HEK293 (cell line): ENCODE data around the gene STX2.

Experiments
- CTCF ChIA-PET: fragments of 350-600 bp; formaldehyde crosslinking; extraction: SDS; loops from one replicate; lab custom pipeline; 2021; ENCODE audit warnings: antibody characterized with exemption; lab: Yijun Ruan, JAX
- POLR2A ChIA-PET: fragments of 300-600 bp; formaldehyde crosslinking; extraction: SDS; loops from one replicate; lab custom pipeline; 2020; ENCODE audit warnings: antibody characterized with exemption, inconsistent platforms; lab: Yijun Ruan, JAX
- H3K27ac ChIP-seq: fragments of 200-500 bp; sonication (Bioruptor generic); 2 replicates; pipeline ENCODE4 v1.5.1; 2014; ENCODE audit warnings: low read depth, low read length, control low read depth, inconsistent platforms; ENCODE audit errors: extremely low read depth
- H3K36me3 ChIP-seq, 2 experiments: fragments of 200-500 bp in 1 of 2; sonication (Bioruptor generic) in 1 of 2; 1 replicate in 1 of 2; 2 replicates in 1 of 2; pipeline ENCODE4 v1.5.1; 2014 to 2017; ENCODE audit warnings: inconsistent platforms in 2 of 2, low read length in 2 of 2; ENCODE audit not compliant: control insufficient read depth in 2 of 2, insufficient read depth in 1 of 2
- H3K4me1 ChIP-seq: fragments of 200-500 bp; sonication (Bioruptor generic); 2 replicates; pipeline ENCODE4 v1.5.1; 2014; ENCODE audit warnings: mild to moderate bottlenecking, low read length, inconsistent platforms; ENCODE audit not compliant: control insufficient read depth, insufficient read depth
- H3K4me3 ChIP-seq: 2 replicates; pipeline ENCODE4 v1.5.1; 2011; ENCODE audit warnings: low read depth, mild to moderate bottlenecking, control low read depth, low read length, moderate library complexity
- H3K9me3 ChIP-seq: fragments of 200-500 bp; sonication (Bioruptor generic); 2 replicates; pipeline ENCODE4 v1.5.1; 2014; ENCODE audit warnings: low read depth, low read length, inconsistent platforms; ENCODE audit not compliant: control insufficient read depth, insufficient read depth
- EGR2 ChIP-seq: fragments of 450-650 bp; formaldehyde crosslinking; IDR thresholded peaks from 2 replicates; pipeline ENCODE4 v1.5.1; 2016; ENCODE audit warnings: low read depth, missing biosample characterization, missing genetic modification characterization
- SALL2 ChIP-seq: fragments of 450-650 bp; formaldehyde crosslinking; IDR thresholded peaks from 2 replicates; pipeline ENCODE4 v1.5.0; 2017; ENCODE audit warnings: missing biosample characterization, mild to moderate bottlenecking, missing genetic modification characterization, borderline replicate concordance
- ZBTB8A ChIP-seq: fragments of 450-650 bp; formaldehyde crosslinking; IDR thresholded peaks from 2 replicates; pipeline ENCODE4 v1.5.1; 2016; ENCODE audit warnings: missing biosample characterization, missing genetic modification characterization
- ZFHX2 ChIP-seq: fragments of 450-650 bp; formaldehyde crosslinking; conservative IDR thresholded peaks from 2 replicates; pipeline ENCODE4 v1.5.1; 2016; ENCODE audit warnings: missing biosample characterization, missing genetic modification characterization
- ZIC2 ChIP-seq: fragments of 450-650 bp; formaldehyde crosslinking; IDR thresholded peaks from 2 replicates; pipeline ENCODE4 v1.5.1; 2016; ENCODE audit warnings: missing biosample characterization, missing genetic modification characterization
- ZNF2 ChIP-seq: fragments of 450-650 bp; formaldehyde crosslinking; IDR thresholded peaks from 2 replicates; pipeline ENCODE4 v1.5.1; 2016; ENCODE audit warnings: missing biosample characterization, missing genetic modification characterization
- ZNF37A ChIP-seq: fragments of 450-650 bp; IDR thresholded peaks from 2 replicates; pipeline ENCODE4 v1.5.1; 2018; ENCODE audit warnings: missing biosample characterization, missing genetic modification characterization
- ZNF426 ChIP-seq: fragments of 450-650 bp; formaldehyde crosslinking; IDR thresholded peaks from 2 replicates; pipeline ENCODE4 v1.5.1; 2017; ENCODE audit warnings: missing biosample characterization, missing genetic modification characterization, mild to moderate bottlenecking, inconsistent platforms, moderate library complexity
- ZNF449 ChIP-seq: fragments of 450-650 bp; formaldehyde crosslinking; IDR thresholded peaks from 2 replicates; pipeline ENCODE4 v1.5.1; 2017; ENCODE audit warnings: missing biosample characterization, mild to moderate bottlenecking, missing genetic modification characterization, moderate library complexity
- ZNF549 ChIP-seq: fragments of 450-650 bp; IDR thresholded peaks from 2 replicates; pipeline ENCODE4 v1.5.1; 2018; ENCODE audit warnings: missing biosample characterization, missing genetic modification characterization, mild to moderate bottlenecking, inconsistent platforms, moderate library complexity
- ZNF785 ChIP-seq: fragments of 450-650 bp; formaldehyde crosslinking; IDR thresholded peaks from 2 replicates; pipeline ENCODE4 v1.5.1; 2016; ENCODE audit warnings: missing biosample characterization, missing genetic modification characterization

The STX2 gene

DNA sequence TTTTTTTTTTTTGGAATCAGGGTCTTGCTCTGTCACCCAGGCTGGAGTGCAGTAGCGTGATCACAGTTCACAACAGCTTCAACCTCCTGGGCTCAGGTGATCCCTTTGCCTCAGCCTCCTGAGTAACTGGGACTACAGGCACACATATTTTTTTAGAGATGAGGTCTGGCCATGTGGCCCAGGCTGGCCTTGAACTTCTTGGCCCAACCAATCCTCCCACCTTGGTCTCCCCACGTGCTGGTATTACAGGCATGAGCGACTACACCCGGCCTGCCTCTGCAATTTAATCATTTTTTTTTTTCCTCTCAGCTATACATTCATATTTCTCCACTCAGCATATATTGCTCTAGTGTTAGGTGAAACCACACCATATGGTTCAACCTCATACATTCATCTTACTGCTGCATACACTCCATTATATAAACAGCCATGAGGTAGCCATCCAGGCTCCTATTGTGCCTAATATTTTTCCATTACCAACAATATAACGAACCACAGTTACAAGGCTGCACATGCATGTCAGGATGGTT, 7.1 kb downstream of the STX2 start:
- POLR2A ChIA-PET: no interaction called here

GRCh38 chr12:130831246-130831645, 7.8 kb downstream of the STX2 start:
- Histone ChIP-seq H3K27ac (no peak overlapping the region), H3K9me3 (no peaks in the 10 kb centered on the region), H3K4me3 (no peak overlapping the region), H3K36me3 (no peaks in the 10 kb centered on the region), H3K4me1 (no peaks in the 10 kb centered on the region)
- ChIA-PET CTCF (interaction anchor here (1.1 to 1.4 kb wide), 2 partner anchors 8 to 11 kb away, joined by 4 to 9 read pairs; no protein-coding TSS in a partner anchor), POLR2A (no interaction called here)
- TF ChIP-seq SALL2 (tag by site-specific recombination) (no peak), ZNF549 (no peak), ZNF2 (tag by site-specific recombination) (no peak), ZNF785 (no peak), ZNF449 (tag by site-specific recombination) (no peak)

More for the DNA sequence above, 7.1 kb downstream of the STX2 start:
- Histone ChIP-seq H3K4me3 (no peak overlapping the region), H3K36me3 (no peaks in the 10 kb centered on the region; a peak in 1 of 3 replicates), H3K27ac (no peak overlapping the region), H3K9me3 (no peaks in the 10 kb centered on the region), H3K4me1 (no peaks in the 10 kb centered on the region)
- CTCF ChIA-PET: interaction anchor here (0.7 to 1.4 kb wide), 3 partner anchors 9 to 15 kb away, joined by 3 to 9 read pairs (median 4); no protein-coding TSS in a partner anchor
- TF ChIP-seq EGR2 (tag by site-specific recombination) (0 out of 2 replicates have a peak, but pooled peaks have one; percentile 6), ZNF426 (tag by site-specific recombination) (no peak)

GRCh38 chr12:130830246-130830551, 8.9 kb downstream of the STX2 start:
- Histone ChIP-seq H3K4me1 (no peaks in the 10 kb centered on the region), H3K36me3 (peaks cover 0 to 4% of the 10 kb centered on the region in 2 experiments; a peak in 1 of 3 replicates), H3K4me3 (no peak overlapping the region), H3K9me3 (no peaks in the 10 kb centered on the region), H3K27ac (no peak overlapping the region)
- CTCF ChIA-PET: no interaction called here
- TF ChIP-seq ZIC2 (tag by site-specific recombination) (peak; percentile 64), EGR2 (tag by site-specific recombination) (0 out of 2 replicates have a peak, but pooled peaks have one; percentile 2), ZBTB8A (tag by site-specific recombination) (no peak)
- POLR2A ChIA-PET: no interaction called here

- Histone ChIP-seq H3K27ac (no peak overlapping the region), H3K36me3 (peaks cover 0 to 8% of the 10 kb centered on the region in 2 experiments; a peak in 1 of 3 replicates), H3K4me1 (no peaks in the 10 kb centered on the region), H3K9me3 (no peaks in the 10 kb centered on the region), H3K4me3 (no peak overlapping the region)
- ChIA-PET POLR2A (no interaction called here), CTCF (interaction anchor here (1.5 kb wide), 1 partner anchor 13 kb away, joined by 3 read pairs; no protein-coding TSS in a partner anchor)
- TF ChIP-seq EGR2 (tag by site-specific recombination): 0 out of 2 replicates have a peak, but pooled peaks have one; percentile 14
- 0 out of 2 replicates have a peak, but pooled peaks have one; percentile 11 for TF ChIP-seq ZFHX2 (tag by site-specific recombination)
- no peak for TF ChIP-seq ZNF37A
Measured at GRCh38 chr12:130829391-130830245, 9.4 kb downstream of the STX2 start.
